ENCODE results near the gene LRRC1. TPM values are rescaled to one million over a fixed set of nuclear protein-coding genes. Genes with fewer than 3 reads are reported as not detected.

The LRRC1 gene
- total and polyA plus RNA-seq, 2 experiments from 2014 or later: 11.3 to 16.6 TPM

DNA sequence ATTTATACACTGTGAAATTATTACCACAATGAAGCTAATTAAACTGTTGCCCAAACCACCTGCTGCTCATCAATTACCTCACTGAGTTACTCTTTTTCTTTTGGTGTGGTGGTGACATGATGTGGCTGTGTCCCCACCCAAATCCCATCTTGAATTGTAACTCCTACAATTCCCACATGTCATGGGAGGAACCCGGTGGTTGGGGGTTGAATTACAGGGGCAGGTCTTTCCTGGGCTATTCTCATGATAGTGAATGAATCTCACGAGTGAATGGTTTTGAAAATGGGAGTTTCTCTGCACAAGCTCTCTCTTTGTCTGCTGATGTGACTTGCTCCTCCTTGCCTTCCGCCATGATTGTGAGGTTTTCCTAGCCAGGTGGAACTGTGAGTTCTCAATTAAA lies 145.0 kb downstream of the LRRC1 start:
- H3K4me1 ChIP-seq (ENCODE audit: insufficient read depth): no peaks in the 10 kb centered on the region
- no peak overlapping the region for H2AFZ ChIP-seq
- Mint-ChIP-seq H3K36me3 (ENCODE audit: low read depth) (no peaks in the 10 kb centered on the region), H3K27me3 (ENCODE audit: insufficient read depth, low read depth, poor library complexity) (no peaks in the 10 kb centered on the region), H3K4me3 (no peak overlapping the region), H3K27ac (no peak overlapping the region), H3K9me3 (no peaks in the 10 kb centered on the region), H3K4me1 (no peaks in the 10 kb centered on the region; the same call in 2 of the 3 replicates)
- no peaks in the 10 kb centered on the region for H3F3A ChIP-seq (replicated peaks; ENCODE audit: low read depth)
- DNase-seq (ENCODE audit: low spot score) (peak; percentile 51), ATAC-seq (no peak)
- no peaks in the 10 kb centered on the region for H3K36me3 ChIP-seq (ENCODE audit: insufficient read depth)
- H3K4me2 ChIP-seq: no peak overlapping the region
- H3K79me2 ChIP-seq (replicated peaks; ENCODE audit: insufficient read depth): no peaks in the 10 kb centered on the region
- H4K20me1 ChIP-seq (replicated peaks; ENCODE audit: insufficient read depth): no peaks in the 10 kb centered on the region
- TF ChIP-seq, protein P1, sequence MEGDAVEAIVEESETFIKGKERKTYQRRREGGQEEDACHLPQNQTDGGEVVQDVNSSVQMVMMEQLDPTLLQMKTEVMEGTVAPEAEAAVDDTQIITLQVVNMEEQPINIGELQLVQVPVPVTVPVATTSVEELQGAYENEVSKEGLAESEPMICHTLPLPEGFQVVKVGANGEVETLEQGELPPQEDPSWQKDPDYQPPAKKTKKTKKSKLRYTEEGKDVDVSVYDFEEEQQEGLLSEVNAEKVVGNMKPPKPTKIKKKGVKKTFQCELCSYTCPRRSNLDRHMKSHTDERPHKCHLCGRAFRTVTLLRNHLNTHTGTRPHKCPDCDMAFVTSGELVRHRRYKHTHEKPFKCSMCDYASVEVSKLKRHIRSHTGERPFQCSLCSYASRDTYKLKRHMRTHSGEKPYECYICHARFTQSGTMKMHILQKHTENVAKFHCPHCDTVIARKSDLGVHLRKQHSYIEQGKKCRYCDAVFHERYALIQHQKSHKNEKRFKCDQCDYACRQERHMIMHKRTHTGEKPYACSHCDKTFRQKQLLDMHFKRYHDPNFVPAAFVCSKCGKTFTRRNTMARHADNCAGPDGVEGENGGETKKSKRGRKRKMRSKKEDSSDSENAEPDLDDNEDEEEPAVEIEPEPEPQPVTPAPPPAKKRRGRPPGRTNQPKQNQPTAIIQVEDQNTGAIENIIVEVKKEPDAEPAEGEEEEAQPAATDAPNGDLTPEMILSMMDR (conservative IDR thresholded peaks at IDR 0.05; ENCODE audit: low read depth in 2 of 2): 0 out of 4 replicates have a peak, but pooled peaks of 1 of the 2 experiments have one; percentile 11
- TF ChIP-seq ZNF114 (CRISPR knock-in tag; IDR thresholded peaks at IDR 0.05): no peak
- H3K27me3 ChIP-seq (ENCODE audit: insufficient read depth): no peaks in the 10 kb centered on the region
- H3K9me2 ChIP-seq (ENCODE audit: insufficient read depth): no peaks in the 10 kb centered on the region
- no peak overlapping the region for H3K4me3 ChIP-seq
- H3K27ac ChIP-seq (ENCODE audit: low read depth): no peak overlapping the region

DNA sequence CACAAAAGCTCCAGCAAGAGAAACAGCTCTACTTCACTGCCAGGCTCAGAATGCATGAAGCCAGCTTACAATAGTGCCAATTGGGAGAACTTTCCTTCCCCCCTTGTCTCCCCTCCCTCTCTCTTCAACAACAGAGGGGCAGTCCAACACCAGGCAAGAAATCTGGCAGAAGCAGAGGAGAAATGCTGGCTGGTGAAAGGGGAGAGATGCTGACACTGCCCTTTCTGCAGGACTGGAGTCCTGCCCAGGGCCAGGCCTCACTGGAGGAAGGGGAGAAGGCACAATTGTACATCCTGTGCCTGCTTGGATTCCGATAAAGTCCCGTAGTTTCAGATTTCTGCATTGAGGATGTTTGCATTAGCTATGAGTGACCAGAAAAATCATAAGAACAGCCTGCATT lies 148.6 kb downstream of the LRRC1 start:
- Mint-ChIP-seq H3K27me3 (ENCODE audit: insufficient read depth, low read depth, poor library complexity) (no peaks in the 10 kb centered on the region), H3K9me3 (peaks cover 6% of the 10 kb centered on the region; the same call in 2 of the 3 replicates), H3K4me1 (no peaks in the 10 kb centered on the region), H3K36me3 (ENCODE audit: low read depth) (no peaks in the 10 kb centered on the region), H3K4me3 (no peak overlapping the region), H3K27ac (no peak overlapping the region)
- no peaks in the 10 kb centered on the region for H3K4me1 ChIP-seq (ENCODE audit: insufficient read depth)
- H3K36me3 ChIP-seq (ENCODE audit: insufficient read depth): no peaks in the 10 kb centered on the region
- no peak overlapping the region for H3K4me3 ChIP-seq
- no peak overlapping the region for H3K4me2 ChIP-seq
- H3K27me3 ChIP-seq (ENCODE audit: insufficient read depth): no peaks in the 10 kb centered on the region
- DNase-seq (ENCODE audit: low spot score) (no peak), ATAC-seq (no peak)
- no peaks in the 10 kb centered on the region for H3F3A ChIP-seq (replicated peaks; ENCODE audit: low read depth)
- no peaks in the 10 kb centered on the region for H4K20me1 ChIP-seq (replicated peaks; ENCODE audit: insufficient read depth)
- no peak overlapping the region for H2AFZ ChIP-seq
- H3K79me2 ChIP-seq (replicated peaks; ENCODE audit: insufficient read depth): no peaks in the 10 kb centered on the region
- no peaks in the 10 kb centered on the region for H3K9me2 ChIP-seq (ENCODE audit: insufficient read depth)
- H3K27ac ChIP-seq (ENCODE audit: low read depth): no peak overlapping the region
- TF ChIP-seq POLR2AphosphoS5 (IDR thresholded peaks at IDR 0.05; ENCODE audit: low read depth) (no peak), ZNF331 (CRISPR knock-in tag; IDR thresholded peaks at IDR 0.05; ENCODE audit: low read depth) (no peak), ZNF114 (CRISPR knock-in tag; IDR thresholded peaks at IDR 0.05) (no peak), JUNB (IDR thresholded peaks at IDR 0.05; ENCODE audit: unreplicated experiment) (no peak), NANOG (IDR thresholded peaks at IDR 0.05; ENCODE audit: borderline replicate concordance) (no peak), EZH2 (IDR thresholded peaks at IDR 0.05; ENCODE audit: low read depth, unreplicated experiment) (no peak)
- TF ChIP-seq, protein P2, sequence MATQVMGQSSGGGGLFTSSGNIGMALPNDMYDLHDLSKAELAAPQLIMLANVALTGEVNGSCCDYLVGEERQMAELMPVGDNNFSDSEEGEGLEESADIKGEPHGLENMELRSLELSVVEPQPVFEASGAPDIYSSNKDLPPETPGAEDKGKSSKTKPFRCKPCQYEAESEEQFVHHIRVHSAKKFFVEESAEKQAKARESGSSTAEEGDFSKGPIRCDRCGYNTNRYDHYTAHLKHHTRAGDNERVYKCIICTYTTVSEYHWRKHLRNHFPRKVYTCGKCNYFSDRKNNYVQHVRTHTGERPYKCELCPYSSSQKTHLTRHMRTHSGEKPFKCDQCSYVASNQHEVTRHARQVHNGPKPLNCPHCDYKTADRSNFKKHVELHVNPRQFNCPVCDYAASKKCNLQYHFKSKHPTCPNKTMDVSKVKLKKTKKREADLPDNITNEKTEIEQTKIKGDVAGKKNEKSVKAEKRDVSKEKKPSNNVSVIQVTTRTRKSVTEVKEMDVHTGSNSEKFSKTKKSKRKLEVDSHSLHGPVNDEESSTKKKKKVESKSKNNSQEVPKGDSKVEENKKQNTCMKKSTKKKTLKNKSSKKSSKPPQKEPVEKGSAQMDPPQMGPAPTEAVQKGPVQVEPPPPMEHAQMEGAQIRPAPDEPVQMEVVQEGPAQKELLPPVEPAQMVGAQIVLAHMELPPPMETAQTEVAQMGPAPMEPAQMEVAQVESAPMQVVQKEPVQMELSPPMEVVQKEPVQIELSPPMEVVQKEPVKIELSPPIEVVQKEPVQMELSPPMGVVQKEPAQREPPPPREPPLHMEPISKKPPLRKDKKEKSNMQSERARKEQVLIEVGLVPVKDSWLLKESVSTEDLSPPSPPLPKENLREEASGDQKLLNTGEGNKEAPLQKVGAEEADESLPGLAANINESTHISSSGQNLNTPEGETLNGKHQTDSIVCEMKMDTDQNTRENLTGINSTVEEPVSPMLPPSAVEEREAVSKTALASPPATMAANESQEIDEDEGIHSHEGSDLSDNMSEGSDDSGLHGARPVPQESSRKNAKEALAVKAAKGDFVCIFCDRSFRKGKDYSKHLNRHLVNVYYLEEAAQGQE (IDR thresholded peaks at IDR 0.05; ENCODE audit: unreplicated experiment): no peak
- TF ChIP-seq, protein P3, sequence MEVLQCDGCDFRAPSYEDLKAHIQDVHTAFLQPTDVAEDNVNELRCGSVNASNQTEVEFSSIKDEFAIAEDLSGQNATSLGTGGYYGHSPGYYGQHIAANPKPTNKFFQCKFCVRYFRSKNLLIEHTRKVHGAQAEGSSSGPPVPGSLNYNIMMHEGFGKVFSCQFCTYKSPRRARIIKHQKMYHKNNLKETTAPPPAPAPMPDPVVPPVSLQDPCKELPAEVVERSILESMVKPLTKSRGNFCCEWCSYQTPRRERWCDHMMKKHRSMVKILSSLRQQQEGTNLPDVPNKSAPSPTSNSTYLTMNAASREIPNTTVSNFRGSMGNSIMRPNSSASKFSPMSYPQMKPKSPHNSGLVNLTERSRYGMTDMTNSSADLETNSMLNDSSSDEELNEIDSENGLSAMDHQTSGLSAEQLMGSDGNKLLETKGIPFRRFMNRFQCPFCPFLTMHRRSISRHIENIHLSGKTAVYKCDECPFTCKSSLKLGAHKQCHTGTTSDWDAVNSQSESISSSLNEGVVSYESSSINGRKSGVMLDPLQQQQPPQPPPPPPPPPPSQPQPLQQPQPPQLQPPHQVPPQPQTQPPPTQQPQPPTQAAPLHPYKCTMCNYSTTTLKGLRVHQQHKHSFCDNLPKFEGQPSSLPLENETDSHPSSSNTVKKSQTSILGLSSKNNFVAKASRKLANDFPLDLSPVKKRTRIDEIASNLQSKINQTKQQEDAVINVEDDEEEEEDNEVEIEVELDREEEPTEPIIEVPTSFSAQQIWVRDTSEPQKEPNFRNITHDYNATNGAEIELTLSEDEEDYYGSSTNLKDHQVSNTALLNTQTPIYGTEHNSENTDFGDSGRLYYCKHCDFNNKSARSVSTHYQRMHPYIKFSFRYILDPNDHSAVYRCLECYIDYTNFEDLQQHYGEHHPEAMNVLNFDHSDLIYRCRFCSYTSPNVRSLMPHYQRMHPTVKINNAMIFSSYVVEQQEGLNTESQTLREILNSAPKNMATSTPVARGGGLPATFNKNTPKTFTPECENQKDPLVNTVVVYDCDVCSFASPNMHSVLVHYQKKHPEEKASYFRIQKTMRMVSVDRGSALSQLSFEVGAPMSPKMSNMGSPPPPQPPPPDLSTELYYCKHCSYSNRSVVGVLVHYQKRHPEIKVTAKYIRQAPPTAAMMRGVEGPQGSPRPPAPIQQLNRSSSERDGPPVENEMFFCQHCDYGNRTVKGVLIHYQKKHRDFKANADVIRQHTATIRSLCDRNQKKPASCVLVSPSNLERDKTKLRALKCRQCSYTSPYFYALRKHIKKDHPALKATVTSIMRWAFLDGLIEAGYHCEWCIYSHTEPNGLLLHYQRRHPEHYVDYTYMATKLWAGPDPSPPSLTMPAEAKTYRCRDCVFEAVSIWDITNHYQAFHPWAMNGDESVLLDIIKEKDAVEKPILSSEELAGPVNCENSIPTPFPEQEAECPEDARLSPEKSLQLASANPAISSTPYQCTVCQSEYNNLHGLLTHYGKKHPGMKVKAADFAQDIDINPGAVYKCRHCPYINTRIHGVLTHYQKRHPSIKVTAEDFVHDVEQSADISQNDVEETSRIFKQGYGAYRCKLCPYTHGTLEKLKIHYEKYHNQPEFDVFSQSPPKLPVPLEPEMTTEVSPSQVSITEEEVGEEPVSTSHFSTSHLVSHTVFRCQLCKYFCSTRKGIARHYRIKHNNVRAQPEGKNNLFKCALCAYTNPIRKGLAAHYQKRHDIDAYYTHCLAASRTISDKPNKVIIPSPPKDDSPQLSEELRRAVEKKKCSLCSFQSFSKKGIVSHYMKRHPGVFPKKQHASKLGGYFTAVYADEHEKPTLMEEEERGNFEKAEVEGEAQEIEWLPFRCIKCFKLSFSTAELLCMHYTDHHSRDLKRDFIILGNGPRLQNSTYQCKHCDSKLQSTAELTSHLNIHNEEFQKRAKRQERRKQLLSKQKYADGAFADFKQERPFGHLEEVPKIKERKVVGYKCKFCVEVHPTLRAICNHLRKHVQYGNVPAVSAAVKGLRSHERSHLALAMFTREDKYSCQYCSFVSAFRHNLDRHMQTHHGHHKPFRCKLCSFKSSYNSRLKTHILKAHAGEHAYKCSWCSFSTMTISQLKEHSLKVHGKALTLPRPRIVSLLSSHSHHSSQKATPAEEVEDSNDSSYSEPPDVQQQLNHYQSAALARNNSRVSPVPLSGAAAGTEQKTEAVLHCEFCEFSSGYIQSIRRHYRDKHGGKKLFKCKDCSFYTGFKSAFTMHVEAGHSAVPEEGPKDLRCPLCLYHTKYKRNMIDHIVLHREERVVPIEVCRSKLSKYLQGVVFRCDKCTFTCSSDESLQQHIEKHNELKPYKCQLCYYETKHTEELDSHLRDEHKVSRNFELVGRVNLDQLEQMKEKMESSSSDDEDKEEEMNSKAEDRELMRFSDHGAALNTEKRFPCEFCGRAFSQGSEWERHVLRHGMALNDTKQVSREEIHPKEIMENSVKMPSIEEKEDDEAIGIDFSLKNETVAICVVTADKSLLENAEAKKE (CRISPR knock-in tag; IDR thresholded peaks at IDR 0.05): no peak
- TF ChIP-seq, protein P4, sequence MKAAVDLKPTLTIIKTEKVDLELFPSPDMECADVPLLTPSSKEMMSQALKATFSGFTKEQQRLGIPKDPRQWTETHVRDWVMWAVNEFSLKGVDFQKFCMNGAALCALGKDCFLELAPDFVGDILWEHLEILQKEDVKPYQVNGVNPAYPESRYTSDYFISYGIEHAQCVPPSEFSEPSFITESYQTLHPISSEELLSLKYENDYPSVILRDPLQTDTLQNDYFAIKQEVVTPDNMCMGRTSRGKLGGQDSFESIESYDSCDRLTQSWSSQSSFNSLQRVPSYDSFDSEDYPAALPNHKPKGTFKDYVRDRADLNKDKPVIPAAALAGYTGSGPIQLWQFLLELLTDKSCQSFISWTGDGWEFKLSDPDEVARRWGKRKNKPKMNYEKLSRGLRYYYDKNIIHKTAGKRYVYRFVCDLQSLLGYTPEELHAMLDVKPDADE (IDR thresholded peaks at IDR 0.05): no peak
